Activated T-cell treated with anti-CD3 and anti-CD28 coated beads, Interleukin-2, amount 50 U/mL, for 1 hour (primary cell): Measurements from ENCODE around the gene PNKD.
"Not testable (repeated sequence)": the region's sequence is repeated elsewhere in the genome, so short reads cannot be mapped to it uniquely, and the experiment has no call there.

Experiments
- DNase-seq: peaks from one replicate; pipeline ENCODE4 v3.0.0-alpha.2; 2020

Gene PNKD

GRCh38 chr2:218293715-218294429, 23.6 kb downstream of the PNKD start:
- DNase-seq: no peak

DNA sequence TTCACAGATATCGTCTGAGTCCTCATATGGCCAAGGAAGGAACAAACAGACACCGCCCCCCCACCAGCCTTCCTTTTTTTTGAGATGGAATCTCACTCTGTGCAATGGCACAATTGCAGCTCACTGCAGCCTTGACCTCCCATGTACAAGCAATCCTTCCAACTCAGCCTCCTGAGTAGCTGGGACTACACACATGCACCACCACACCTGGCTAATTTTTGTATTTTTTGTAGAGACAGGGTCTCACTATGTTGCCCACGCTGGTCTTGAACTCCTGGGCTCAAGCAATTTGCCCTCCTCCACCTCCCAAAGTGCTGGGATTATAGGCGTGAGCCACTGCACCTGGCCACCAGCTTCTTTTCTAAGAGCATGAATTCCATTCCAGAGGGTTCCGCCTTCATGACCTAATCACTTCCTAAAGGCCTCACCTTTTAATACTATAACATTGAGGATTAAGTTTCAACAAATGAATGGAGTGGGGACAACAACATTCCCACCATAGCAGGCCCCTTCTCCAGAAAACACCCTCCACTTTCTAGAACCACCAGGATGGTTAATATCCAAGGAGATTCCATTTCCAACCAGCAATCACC, 24.2 kb downstream of the PNKD start:
- DNase-seq: no peak

GRCh38 chr2:218295029-218295428, 24.7 kb downstream of the PNKD start:
- no peak for DNase-seq

- DNase-seq: no peak
Observed at GRCh38 chr2:218296200-218296599, 25.9 kb downstream of the PNKD start.

GRCh38 chr2:218296847-218297246, 26.5 kb downstream of the PNKD start:
- no peak for DNase-seq

- no peak for DNase-seq
Observed at GRCh38 chr2:218298314-218298875, 28.1 kb downstream of the PNKD start.

GRCh38 chr2:218300141-218300540, 29.8 kb downstream of the PNKD start:
- no peak for DNase-seq

DNA sequence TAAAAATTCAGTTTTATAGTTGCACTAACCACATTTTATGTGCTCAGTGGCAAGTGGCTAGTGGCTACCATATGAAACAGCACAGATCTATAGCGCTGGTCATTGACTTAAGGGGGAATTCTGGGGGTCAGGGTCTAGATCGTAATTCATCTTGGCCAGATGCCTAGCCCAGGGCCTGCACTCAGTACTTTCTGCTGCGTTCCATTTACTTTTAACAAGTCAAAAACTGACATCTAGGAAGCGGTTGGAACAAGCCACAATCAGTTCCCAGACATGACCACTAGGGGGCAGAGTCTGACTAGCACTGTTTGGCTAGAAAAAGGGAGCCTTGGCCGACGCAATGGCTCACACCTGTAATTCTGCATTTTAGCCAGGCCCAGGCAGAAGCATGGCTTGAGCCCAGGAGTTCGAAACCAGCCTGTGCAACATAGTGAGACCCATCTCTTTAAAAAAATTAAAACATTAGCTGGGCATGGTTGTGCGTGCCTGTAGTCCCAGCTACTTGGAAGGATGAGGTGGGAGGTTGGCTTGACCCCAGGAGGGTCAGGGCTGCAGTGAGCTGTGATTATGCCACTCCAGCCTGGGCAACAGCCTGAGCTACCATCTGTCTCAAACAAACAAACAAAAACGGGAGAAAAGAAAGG, 31.0 kb downstream of the PNKD start:
- DNase-seq: peak; percentile 83

GRCh38 chr2:218305383-218305782, 35.1 kb downstream of the PNKD start:
- no peak for DNase-seq

GRCh38 chr2:218306184-218306920, 36.0 kb downstream of the PNKD start:
- no peak for DNase-seq

DNA sequence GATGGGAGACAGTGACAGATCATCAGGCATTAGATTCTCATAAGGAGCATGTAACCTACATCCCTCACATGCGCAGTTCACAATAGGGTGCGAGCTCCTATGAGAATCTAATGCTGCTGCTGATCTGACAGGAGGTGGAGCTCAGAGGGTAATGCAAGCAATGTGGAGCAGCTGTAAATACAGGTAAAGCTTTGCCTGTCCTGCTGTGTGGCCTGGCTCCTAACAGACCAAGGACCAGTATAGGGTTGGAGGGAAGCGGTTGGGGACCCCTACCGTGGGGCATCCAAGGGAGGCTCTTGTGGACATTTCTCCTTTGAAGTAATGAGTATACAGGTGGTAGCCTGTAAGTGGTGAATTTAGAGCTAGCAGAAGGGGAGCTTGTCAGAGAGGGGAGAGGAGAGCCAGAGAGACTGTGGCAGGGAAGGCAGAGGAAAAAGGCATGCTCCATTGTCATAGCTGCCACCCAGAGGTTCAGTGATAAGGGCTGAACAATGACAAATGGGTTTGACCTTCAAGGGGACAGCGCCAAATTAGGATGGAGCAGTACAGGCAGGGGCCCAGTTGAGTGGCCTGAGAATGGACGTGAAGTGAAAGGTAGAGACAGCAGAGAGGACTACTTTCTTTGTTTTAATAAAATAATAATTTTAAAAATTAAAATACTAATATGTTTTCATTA, 37.2 kb downstream of the PNKD start:
- no peak for DNase-seq

DNA sequence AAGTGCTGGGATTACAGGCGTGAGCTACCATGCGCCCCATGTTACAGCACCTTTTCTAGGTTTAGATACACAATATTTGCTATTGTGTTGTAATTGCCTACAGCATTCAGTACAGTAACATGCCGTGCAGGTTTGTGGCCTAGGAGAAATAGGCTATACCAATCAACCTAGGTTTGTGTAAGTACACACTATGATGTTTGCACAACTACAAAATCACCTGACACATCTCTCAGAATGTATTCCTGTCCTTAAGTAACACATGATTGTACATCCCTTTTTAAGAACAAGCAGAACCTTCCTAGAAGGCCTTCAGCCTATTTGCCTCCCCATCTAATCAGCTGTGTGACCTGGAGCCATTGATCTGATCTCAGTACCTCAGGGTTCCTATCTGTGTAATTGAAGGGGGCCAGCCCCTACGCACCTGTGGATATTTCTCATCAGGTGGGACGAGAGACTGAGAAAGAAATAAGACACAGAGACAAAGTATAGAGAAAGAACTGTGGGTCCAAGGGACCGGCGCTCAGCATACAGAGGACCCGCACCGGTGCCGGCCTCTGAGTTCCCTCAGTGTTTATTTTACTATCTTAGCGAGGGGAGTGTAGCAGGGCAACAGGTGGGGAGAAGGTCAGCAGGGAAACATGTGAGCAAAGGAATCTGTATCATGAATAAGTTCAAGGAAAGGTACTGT, 40.7 kb downstream of the PNKD start:
- DNase-seq: no peak

DNA sequence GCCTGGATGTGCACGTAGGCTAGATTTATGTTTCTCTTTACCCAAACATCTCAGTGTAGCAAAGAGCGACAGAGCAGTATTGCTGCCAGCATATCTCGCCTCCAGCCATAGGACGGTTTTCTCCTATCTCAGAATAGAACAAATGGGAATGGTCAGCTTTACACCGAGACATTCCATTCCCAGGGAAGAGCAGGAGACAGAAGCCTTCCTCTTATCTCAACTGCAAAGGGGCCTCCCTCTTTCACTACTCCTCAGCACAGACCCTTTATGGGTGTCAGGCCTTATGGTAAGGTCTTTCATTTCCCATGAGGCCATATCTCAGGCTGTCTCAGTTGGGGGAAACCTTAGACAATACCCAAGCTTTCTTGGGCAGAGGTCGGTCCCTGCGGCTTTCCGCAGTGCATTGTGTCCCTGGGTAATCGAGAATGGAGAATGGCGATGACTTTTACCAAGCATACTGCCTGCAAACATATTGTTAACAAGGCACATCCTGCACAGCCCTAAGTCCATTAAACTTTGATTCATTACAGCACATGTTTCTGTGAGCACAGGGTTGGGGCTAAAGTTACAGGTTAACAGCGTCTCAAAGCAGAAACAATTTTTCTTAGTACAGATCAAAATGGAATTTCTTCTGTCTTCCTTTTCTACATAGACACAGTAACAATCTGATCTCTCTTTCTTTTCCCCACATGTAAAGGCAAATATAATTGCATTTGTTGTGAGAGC, 41.4 kb downstream of the PNKD start:
- DNase-seq: not testable (repeated sequence)

DNA sequence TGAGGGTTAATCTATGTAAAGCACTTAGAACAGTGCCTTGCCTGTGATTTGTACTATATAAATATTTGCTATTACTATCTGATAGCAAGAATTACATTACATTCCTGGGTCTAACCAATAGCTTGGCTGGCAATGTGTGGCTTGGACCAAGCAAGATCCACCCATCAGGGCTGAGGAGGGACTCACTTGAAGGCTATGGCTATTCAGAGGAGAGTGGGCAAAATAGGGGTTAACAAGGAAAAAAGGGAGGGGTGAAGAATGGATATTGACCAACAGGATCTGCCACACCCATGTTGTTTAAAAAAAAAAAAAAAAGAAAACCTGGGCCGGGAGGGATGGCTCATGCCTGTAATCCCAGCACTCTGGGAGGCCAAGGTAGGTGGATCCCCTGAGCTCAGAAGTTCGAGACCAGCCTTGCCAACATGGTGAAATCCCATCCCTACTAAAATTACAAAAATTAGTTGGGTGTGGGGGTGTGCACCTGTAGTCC, 42.0 kb downstream of the PNKD start:
- DNase-seq: no peak

GRCh38 chr2:218313356-218313755, 43.0 kb downstream of the PNKD start:
- no peak for DNase-seq

GRCh38 chr2:218314764-218315163, 44.4 kb downstream of the PNKD start:
- DNase-seq: not testable (repeated sequence)

- no peak for DNase-seq
Observed at GRCh38 chr2:218315397-218315796, 45.1 kb downstream of the PNKD start.

- no peak for DNase-seq
Observed at GRCh38 chr2:218317303-218317630, 46.9 kb downstream of the PNKD start.

- no peak for DNase-seq
Observed at GRCh38 chr2:218317835-218318234, 47.5 kb downstream of the PNKD start.

DNA sequence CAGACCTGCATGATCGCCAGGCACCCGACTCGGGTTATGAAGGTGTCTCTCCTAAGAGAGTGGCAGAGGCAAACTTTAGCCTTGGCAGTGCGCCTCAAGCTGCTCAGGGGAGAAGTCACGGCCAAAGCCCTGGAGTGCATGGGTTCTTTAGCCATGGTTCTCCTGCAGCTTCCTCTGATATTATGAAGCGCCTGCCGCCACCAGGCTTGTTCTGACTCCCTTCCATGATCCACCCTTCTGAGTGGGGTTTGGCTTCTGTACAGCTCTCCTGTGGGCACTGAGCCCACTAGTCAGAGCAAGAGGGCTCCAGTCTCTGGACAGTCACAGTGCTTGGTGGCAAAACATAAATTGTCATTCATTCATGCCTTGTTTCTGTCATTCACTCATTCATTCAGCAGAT, 47.9 kb downstream of the PNKD start:
- no peak for DNase-seq

GRCh38 chr2:218319813-218320365, 49.6 kb downstream of the PNKD start:
- no peak for DNase-seq
